Measurements from ENCODE around the gene ANKRD18B.
"Not testable (repeated sequence)": the region's sequence is repeated elsewhere in the genome, so short reads cannot be mapped to it uniquely, and the experiment has no call there.

DNA sequence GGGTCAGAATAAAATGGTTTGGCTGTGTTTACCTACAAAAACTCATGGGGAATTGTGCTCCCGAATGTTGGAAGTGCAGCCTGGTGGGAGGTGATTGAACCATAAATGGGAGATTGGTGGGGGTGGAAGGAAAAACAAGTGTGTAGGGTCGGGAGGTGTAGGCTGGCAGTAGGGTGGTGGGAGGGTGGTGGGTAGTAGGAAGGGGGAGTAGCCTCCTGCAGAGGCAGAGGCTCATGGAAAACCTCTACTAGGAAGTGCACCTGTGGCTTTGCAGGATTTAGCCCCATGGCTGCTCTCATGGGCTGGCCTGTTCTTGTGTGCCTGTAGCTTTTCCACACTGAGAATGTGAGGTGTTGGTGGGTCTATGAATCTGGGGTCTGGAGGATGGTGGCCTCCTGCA, 63.7 kb downstream of the ANKRD18B start:
- not testable (repeated sequence) for TF ChIP-seq CTCF (IDR thresholded peaks at IDR 0.05; ENCODE audit: low read length); EZH2 (optimal IDR thresholded peaks at IDR 0.05; ENCODE audit: low read depth, low read length); EZH2phosphoT487 (IDR thresholded peaks at IDR 0.05; ENCODE audit: low read length)
